H9 (cell line): Measurements from ENCODE around the gene POLR3H. TPM values are rescaled to one million over a fixed set of nuclear protein-coding genes. Genes with fewer than 3 reads are reported as not detected.
A peak's percentile ranks its signal among the peaks of the same experiment; 100 is the strongest.

Source experiments
- DNase-seq: peaks from one replicate; pipeline ENCODE4 v3.0.0-alpha.2; 2017
- H2AFZ ChIP-seq: one replicate; pipeline ENCODE4 v1.6.1; 2013; ENCODE audit warnings: mild to moderate bottlenecking, low read length, control low read depth, moderate library complexity
- H2AK5ac ChIP-seq: 2 replicates; pipeline ENCODE4 v1.6.1; 2013; ENCODE audit warnings: low read length, control low read depth, mixed read lengths; ENCODE audit not compliant: insufficient read length
- H2BK120ac ChIP-seq: one replicate; pipeline ENCODE4 v1.6.1; 2013; ENCODE audit warnings: low read depth, mild to moderate bottlenecking, low read length, control low read depth, inconsistent platforms; ENCODE audit not compliant: poor library complexity, severe bottlenecking
- H2BK12ac ChIP-seq: 2 replicates; pipeline ENCODE4 v1.6.1; 2013; ENCODE audit warnings: low read length, control low read depth, mixed read lengths, low read depth; ENCODE audit not compliant: insufficient read length
- H2BK15ac ChIP-seq: 2 replicates; pipeline ENCODE4 v1.6.1; 2013; ENCODE audit warnings: low read depth, low read length, control low read depth
- H2BK20ac ChIP-seq: one replicate; pipeline ENCODE4 v1.6.1; 2013; ENCODE audit warnings: low read depth, mild to moderate bottlenecking, low read length, control low read depth, inconsistent platforms; ENCODE audit not compliant: poor library complexity, severe bottlenecking
- H2BK5ac ChIP-seq: 2 replicates; pipeline ENCODE4 v1.6.1; 2013; ENCODE audit warnings: low read length, control low read depth, mixed read lengths; ENCODE audit not compliant: insufficient read length
- H3K14ac ChIP-seq: 2 replicates; pipeline ENCODE4 v1.6.1; 2013; ENCODE audit warnings: low read length, control low read depth; ENCODE audit not compliant: insufficient read depth
- H3K18ac ChIP-seq: 2 replicates; pipeline ENCODE4 v1.6.1; 2013; ENCODE audit warnings: low read depth, mild to moderate bottlenecking, mixed read lengths, low read length, control low read depth; ENCODE audit not compliant: insufficient read length
- H3K23ac ChIP-seq: 2 replicates; pipeline ENCODE4 v1.6.1; 2013; ENCODE audit warnings: low read length, control low read depth, mixed read lengths, low read depth; ENCODE audit not compliant: insufficient read length
- H3K23me2 ChIP-seq: 2 replicates; pipeline ENCODE4 v1.6.1; 2013; ENCODE audit warnings: low read depth, mild to moderate bottlenecking, mixed read lengths, low read length, control low read depth; ENCODE audit not compliant: insufficient read length, poor library complexity, severe bottlenecking
- H3K27ac ChIP-seq: 2 replicates; pipeline ENCODE4 v1.5.1; 2013; ENCODE audit warnings: low read length, control low read depth, mixed read lengths, low read depth; ENCODE audit not compliant: insufficient read length
- H3K27me3 ChIP-seq: 2 replicates; pipeline ENCODE4 v1.6.1; 2013; ENCODE audit warnings: low read length, control low read depth, inconsistent platforms; ENCODE audit not compliant: insufficient read depth
- H3K4ac ChIP-seq: 2 replicates; pipeline ENCODE4 v1.6.1; 2013; ENCODE audit warnings: low read depth, mild to moderate bottlenecking, control low read depth, inconsistent platforms, low read length, moderate library complexity
- H3K4me1 ChIP-seq: 2 replicates; pipeline ENCODE4 v1.6.1; 2013; ENCODE audit warnings: low read length, control low read depth, inconsistent platforms; ENCODE audit not compliant: insufficient read depth
- H3K4me2 ChIP-seq: 2 replicates; pipeline ENCODE4 v1.6.1; 2013; ENCODE audit warnings: low read length, control low read depth, mixed read lengths; ENCODE audit not compliant: insufficient read length, insufficient read depth
- H3K56ac ChIP-seq: 2 replicates; pipeline ENCODE4 v1.6.1; 2013; ENCODE audit warnings: low read depth, mild to moderate bottlenecking, mixed read lengths, low read length, control low read depth; ENCODE audit not compliant: insufficient read length
- H3K79me1 ChIP-seq: 2 replicates; pipeline ENCODE4 v1.6.1; 2013; ENCODE audit warnings: low read depth, mild to moderate bottlenecking, moderate library complexity, low read length, control low read depth, inconsistent platforms; ENCODE audit not compliant: insufficient read depth, poor library complexity, severe bottlenecking
- H3K79me2 ChIP-seq: 2 replicates; pipeline ENCODE4 v1.6.1; 2013; ENCODE audit warnings: low read length, control low read depth, inconsistent platforms; ENCODE audit not compliant: insufficient read depth
- H3K9ac ChIP-seq: 2 replicates; pipeline ENCODE4 v1.6.1; 2013; ENCODE audit warnings: low read length, control low read depth, mixed read lengths; ENCODE audit not compliant: insufficient read length; ENCODE audit errors: extremely low read depth
- H3K9me3 ChIP-seq: one replicate; pipeline ENCODE4 v1.6.1; 2013; ENCODE audit warnings: low read depth, low read length, inconsistent platforms; ENCODE audit not compliant: control insufficient read depth
- H3T11ph ChIP-seq: one replicate; pipeline ENCODE4 v1.6.1; 2013; ENCODE audit warnings: mild to moderate bottlenecking, low read length, control low read depth, inconsistent platforms
- H4K20me1 ChIP-seq: one replicate; pipeline ENCODE4 v1.6.1; 2013; ENCODE audit not compliant: control insufficient read depth, insufficient read length, insufficient read depth
- H4K5ac ChIP-seq: 2 replicates; pipeline ENCODE4 v1.6.1; 2013; ENCODE audit warnings: low read depth, mild to moderate bottlenecking, mixed read lengths, low read length, control low read depth; ENCODE audit not compliant: insufficient read length
- H4K8ac ChIP-seq: replicated peaks from 2 replicates; pipeline ENCODE4 v1.6.1; 2013; ENCODE audit warnings: low read length, control low read depth, mixed read lengths, low read depth; ENCODE audit not compliant: insufficient read length
- H4K91ac ChIP-seq: 2 replicates; pipeline ENCODE4 v1.6.1; 2013; ENCODE audit warnings: low read depth, mild to moderate bottlenecking, moderate library complexity, mixed read lengths, low read length, control low read depth; ENCODE audit not compliant: insufficient read length
- H3K27ac Mint-ChIP-seq, 3 experiments: 2 replicates in 2 of 3; 3 replicates in 1 of 3; pipeline ENCODE4 v1.8.0; 2020 to 2021; ENCODE audit warnings: mixed read lengths in 3 of 3, mild to moderate bottlenecking in 1 of 3, moderate library complexity in 1 of 3
- H3K27me3 Mint-ChIP-seq: 2 replicates; pipeline ENCODE4 v1.8.0; 2021; ENCODE audit warnings: low read depth, mild to moderate bottlenecking, moderate library complexity, mixed read lengths
- H3K36me3 Mint-ChIP-seq, 3 experiments: 2 replicates in 2 of 3; 3 replicates in 1 of 3; pipeline ENCODE4 v1.8.0; 2020 to 2021; ENCODE audit warnings: low read depth in 3 of 3, mixed read lengths in 3 of 3; ENCODE audit not compliant: insufficient read depth in 1 of 3
- H3K4me1 Mint-ChIP-seq, 2 experiments: 2 replicates each; pipeline ENCODE4 v1.8.0; 2020; ENCODE audit warnings: mixed read lengths in 2 of 2
- H3K4me3 Mint-ChIP-seq, 2 experiments: 2 replicates in 1 of 2; 3 replicates in 1 of 2; pipeline ENCODE4 v1.8.0; 2020 to 2021; ENCODE audit warnings: mild to moderate bottlenecking in 2 of 2, mixed read lengths in 2 of 2, moderate library complexity in 1 of 2
- H3K9me3 Mint-ChIP-seq, 2 experiments: 2 replicates in 1 of 2; 3 replicates in 1 of 2; pipeline ENCODE4 v1.8.0; 2020; ENCODE audit warnings: mild to moderate bottlenecking in 2 of 2, mixed read lengths in 2 of 2, moderate library complexity in 1 of 2
- WGBS: extraction: QIAGEN DNeasy Blood & Tissue Kit; methylation state at CpG from one replicate; pipeline ENCODE4 v1.1.7; 2013; ENCODE audit warnings: missing lambda C conversion rate, low lambda C conversion rate, mixed read lengths; ENCODE audit not compliant: insufficient read length; ENCODE audit errors: extremely low coverage; 5-methylcytosine and 5-hydroxymethylcytosine counted together
- total RNA-seq: library from RNA; stranded (reverse); gene quantifications from 2 replicates; pipeline ENCODE4 v1.2.1, GENCODE V29; 2021
- TF ChIP-seq, protein P1 (sequence below): fragments of 200-600 bp; sonication (generic); conservative IDR thresholded peaks from 3 replicates; pipeline ENCODE4 v1.8.0; 2021; ENCODE audit warnings: antibody characterized with exemption, mild to moderate bottlenecking

POLR3H gene
- total RNA-seq, 1 experiment from 2014 or later = 68.2 TPM

DNA sequence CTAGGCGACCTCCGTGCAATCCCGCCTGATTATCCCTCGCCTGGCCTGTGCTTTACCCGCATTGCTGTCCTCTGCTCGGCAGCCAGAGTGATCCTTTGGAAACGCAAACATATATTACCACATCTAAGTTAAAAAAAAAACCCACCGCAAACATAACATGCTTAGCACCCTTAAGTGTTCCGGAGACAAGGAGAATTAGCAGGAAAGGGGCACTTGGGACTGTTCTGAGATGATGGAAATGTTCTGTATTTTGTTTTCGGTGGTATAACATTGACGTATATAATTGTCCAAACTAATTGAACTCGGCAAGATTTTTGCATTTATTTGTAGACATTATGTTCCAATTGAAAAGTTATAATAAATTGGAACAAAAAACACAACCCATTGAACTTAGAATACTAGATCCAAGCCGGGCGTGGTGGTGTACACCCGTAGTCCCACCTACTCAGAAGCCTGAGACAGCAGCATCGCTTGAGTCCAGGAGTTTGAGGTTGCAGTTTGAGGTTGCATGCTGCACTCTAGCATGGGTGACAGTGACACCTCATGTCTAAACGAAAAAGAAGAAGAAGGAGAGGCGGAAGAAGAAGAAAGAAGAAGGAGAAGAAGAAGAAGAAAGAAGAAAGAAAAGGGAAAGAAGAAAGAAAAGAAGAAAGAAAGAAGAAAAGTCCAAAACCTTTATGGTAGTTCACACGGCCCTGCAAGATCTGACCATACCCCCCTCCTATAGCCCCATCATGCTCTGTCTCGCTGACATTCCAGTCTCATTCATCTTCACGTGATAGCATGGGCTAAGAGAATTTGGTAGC, 604 bp upstream of the POLR3H start:
- H3K4me1 Mint-ChIP-seq = peaks cover 17 to 31% of the 10 kb centered on the region in 2 experiments

More for the DNA sequence above, 604 bp upstream of the POLR3H start:
- no peaks in the 10 kb centered on the region for H3K9me3 Mint-ChIP-seq
- peak overlapping the region in 1 of 3 experiments; percentile 91; a peak in 1 of 7 replicates for H3K27ac Mint-ChIP-seq
- no peak overlapping the region for H4K8ac ChIP-seq
- no peak overlapping the region for H3K4ac ChIP-seq
- H4K5ac ChIP-seq = no peak overlapping the region
- DNase-seq = no peak
- H2BK120ac ChIP-seq = no peak overlapping the region
- H3K4me3 Mint-ChIP-seq = peak overlapping the region; percentile 94 to 97
- no peaks in the 10 kb centered on the region for H3K27me3 ChIP-seq
- H2BK5ac ChIP-seq = no peak overlapping the region
- H3K36me3 Mint-ChIP-seq = peaks cover 6 to 11% (median 9%) of the 10 kb centered on the region in 3 experiments; a peak in 5 of 7 replicates
- peak overlapping the region; percentile 11 for H3K4me2 ChIP-seq
- TF ChIP-seq, protein P1, sequence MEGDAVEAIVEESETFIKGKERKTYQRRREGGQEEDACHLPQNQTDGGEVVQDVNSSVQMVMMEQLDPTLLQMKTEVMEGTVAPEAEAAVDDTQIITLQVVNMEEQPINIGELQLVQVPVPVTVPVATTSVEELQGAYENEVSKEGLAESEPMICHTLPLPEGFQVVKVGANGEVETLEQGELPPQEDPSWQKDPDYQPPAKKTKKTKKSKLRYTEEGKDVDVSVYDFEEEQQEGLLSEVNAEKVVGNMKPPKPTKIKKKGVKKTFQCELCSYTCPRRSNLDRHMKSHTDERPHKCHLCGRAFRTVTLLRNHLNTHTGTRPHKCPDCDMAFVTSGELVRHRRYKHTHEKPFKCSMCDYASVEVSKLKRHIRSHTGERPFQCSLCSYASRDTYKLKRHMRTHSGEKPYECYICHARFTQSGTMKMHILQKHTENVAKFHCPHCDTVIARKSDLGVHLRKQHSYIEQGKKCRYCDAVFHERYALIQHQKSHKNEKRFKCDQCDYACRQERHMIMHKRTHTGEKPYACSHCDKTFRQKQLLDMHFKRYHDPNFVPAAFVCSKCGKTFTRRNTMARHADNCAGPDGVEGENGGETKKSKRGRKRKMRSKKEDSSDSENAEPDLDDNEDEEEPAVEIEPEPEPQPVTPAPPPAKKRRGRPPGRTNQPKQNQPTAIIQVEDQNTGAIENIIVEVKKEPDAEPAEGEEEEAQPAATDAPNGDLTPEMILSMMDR = no peak
- no CpG with 5 or more reads among the region's 21 CpGs for WGBS
- H3K14ac ChIP-seq = no peak overlapping the region
- no peak overlapping the region for H3T11ph ChIP-seq
- H2AFZ ChIP-seq = no peak overlapping the region
- no peak overlapping the region for H2BK12ac ChIP-seq
- H3K4me1 ChIP-seq = no peaks in the 10 kb centered on the region
- H3K9me3 ChIP-seq = no peaks in the 10 kb centered on the region
- H3K79me1 ChIP-seq = no peaks in the 10 kb centered on the region
- no peak overlapping the region for H3K9ac ChIP-seq
- no peak overlapping the region for H3K27ac ChIP-seq
- H2AK5ac ChIP-seq = no peak overlapping the region
- H2BK15ac ChIP-seq = no peak overlapping the region
- peaks cover 7% of the 10 kb centered on the region for H3K79me2 ChIP-seq
- no peak overlapping the region for H3K56ac ChIP-seq
- H3K27me3 Mint-ChIP-seq = peaks cover 4% of the 10 kb centered on the region; the same call in 1 of the 2 replicates
- H4K91ac ChIP-seq = no peak overlapping the region
- no peak overlapping the region for H3K23ac ChIP-seq
- no peaks in the 10 kb centered on the region for H4K20me1 ChIP-seq
- no peaks in the 10 kb centered on the region for H3K23me2 ChIP-seq
- H3K18ac ChIP-seq = no peak overlapping the region
- no peak overlapping the region for H2BK20ac ChIP-seq
